Brain microvascular endothelial cell (primary cell): ENCODE measurements around the gene TMEM51.

ENCODE experiments used
- DNase-seq: peaks from one replicate; pipeline ENCODE4 v3.0.0-alpha.2; 2020
- H3K27ac ChIP-seq: fragments of 250-450 bp; sonication (Bioruptor Pico); 2 replicates; pipeline ENCODE4 v1.5.1; 2020; ENCODE audit warnings: mild to moderate bottlenecking, moderate library complexity
- H3K27me3 ChIP-seq: fragments of 250-450 bp; sonication (Bioruptor Pico); replicated peaks from 2 replicates; pipeline ENCODE4 v1.5.1; 2020; ENCODE audit warnings: mild to moderate bottlenecking
- H3K36me3 ChIP-seq: fragments of 250-450 bp; sonication (Bioruptor Pico); replicated peaks from 2 replicates; pipeline ENCODE4 v1.5.1; 2020; ENCODE audit warnings: mild to moderate bottlenecking
- H3K4me3 ChIP-seq: 2 replicates; pipeline ENCODE4 v1.5.1; 2011; ENCODE audit warnings: low read depth, mild to moderate bottlenecking, control low read depth, low read length, moderate library complexity
- in situ Hi-C: cut with HindIII; loops from 2 replicates; pipeline ENCODE4 v1.10.0; 2017; ENCODE audit warnings: low sequenced_read_pairs, low pct_ligation_motif_present
- TF ChIP-seq, protein P1 (sequence below): IDR thresholded peaks from 2 replicates; pipeline ENCODE4 v1.5.1; 2011; ENCODE audit warnings: low read depth, mild to moderate bottlenecking, moderate library complexity, low read length, control low read depth, inconsistent platforms; ENCODE audit errors: missing control alignments

The TMEM51 gene

DNA sequence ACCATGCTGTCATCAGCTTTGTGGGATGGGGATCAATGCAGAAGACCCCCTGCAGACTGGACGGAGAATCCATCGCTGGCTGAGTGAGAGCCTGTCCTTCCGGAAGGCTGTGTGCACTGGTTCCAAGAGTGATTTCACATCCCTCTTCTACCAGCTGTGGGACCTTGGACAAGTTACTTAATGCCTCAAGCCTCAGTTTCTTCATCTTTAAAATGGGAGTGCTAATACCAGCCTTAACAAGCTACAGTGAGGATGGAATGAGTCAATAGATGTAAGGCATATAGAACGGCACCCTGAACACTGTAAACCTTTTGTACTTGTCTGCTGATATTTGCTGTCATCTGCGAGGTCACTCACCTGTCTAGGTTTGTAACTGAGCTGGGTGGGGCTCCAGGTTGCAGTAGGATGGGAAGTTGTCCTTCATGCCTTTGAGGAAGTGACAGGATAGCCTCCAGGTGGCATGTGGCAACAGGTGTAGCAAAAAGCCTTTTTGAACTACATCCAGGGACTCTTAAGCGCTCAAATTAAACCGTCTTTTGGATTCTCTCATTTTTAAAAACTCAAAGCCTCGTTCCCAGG lies 27.5 kb downstream of the TMEM51 start:
- Histone ChIP-seq H3K36me3 (no peaks in the 10 kb centered on the region), H3K27me3 (no peaks in the 10 kb centered on the region), H3K4me3 (no peak overlapping the region), H3K27ac (no peak overlapping the region)
- DNase-seq, result no peak
- TF ChIP-seq, protein P1, sequence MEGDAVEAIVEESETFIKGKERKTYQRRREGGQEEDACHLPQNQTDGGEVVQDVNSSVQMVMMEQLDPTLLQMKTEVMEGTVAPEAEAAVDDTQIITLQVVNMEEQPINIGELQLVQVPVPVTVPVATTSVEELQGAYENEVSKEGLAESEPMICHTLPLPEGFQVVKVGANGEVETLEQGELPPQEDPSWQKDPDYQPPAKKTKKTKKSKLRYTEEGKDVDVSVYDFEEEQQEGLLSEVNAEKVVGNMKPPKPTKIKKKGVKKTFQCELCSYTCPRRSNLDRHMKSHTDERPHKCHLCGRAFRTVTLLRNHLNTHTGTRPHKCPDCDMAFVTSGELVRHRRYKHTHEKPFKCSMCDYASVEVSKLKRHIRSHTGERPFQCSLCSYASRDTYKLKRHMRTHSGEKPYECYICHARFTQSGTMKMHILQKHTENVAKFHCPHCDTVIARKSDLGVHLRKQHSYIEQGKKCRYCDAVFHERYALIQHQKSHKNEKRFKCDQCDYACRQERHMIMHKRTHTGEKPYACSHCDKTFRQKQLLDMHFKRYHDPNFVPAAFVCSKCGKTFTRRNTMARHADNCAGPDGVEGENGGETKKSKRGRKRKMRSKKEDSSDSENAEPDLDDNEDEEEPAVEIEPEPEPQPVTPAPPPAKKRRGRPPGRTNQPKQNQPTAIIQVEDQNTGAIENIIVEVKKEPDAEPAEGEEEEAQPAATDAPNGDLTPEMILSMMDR, result no peak
- in situ Hi-C loops, result no loop called here

DNA sequence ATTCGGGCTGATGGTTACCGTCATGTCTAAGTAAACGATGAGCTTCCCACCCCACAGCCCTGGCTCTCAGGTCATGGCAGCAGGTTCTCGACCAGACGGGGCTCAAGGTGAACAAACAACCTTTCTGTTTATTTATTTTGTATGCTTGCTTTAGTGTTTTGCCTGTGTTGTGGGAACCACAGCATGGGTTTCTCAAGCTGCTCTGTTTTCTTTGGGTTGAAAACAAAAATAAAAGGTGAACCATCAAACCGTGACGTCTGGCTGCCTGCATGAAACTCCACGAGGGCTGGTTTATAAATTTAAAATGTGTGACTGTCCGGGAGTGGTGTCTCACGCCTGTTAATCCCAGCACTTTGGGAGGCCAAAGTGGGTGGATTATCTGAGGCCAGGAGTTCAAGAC lies 28.0 kb downstream of the TMEM51 start:
- no peak for DNase-seq
- H3K27ac ChIP-seq, result no peak overlapping the region
- no peaks in the 10 kb centered on the region for H3K36me3 ChIP-seq
- no peaks in the 10 kb centered on the region for H3K27me3 ChIP-seq
- no peak overlapping the region for H3K4me3 ChIP-seq
- in situ Hi-C loops, result no loop called here
- TF ChIP-seq, protein P1, result no peak

DNA sequence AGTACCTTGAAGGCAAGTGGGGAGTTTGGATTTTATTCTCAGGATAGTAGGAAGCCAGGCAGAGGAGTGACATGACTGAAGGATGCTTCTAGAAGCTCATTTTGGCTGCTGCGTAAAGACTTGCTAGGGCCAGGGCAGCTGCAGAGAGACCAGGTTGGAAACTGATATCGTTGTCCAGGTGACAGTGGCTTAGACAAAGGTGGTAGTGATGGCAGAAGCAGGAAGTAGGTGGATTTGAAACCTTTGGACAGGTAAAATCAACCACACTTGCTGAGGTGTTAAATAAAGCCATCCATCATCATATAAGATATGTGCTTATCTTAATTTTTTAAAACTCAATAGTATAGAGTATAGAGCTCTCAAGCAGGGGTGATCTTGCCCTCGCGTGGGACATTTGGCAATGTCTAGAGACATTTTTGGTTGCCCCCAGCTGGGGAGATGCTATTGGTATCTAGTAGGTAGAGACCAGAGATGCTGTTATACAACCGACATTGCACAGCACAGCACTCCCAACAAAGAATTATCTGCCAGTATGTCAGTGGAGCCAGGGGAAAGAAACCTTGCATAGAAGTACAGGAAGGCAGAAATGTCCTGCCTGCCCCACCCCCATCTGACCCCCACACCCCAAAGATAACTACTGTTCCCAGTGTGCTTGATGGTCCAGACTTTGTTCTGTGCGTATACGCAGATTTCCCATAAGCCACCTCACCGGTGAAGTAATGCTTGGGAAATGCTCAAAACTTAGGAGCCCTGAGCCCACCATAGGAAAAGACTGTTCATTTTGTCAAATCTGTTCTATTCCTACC lies 31.1 kb downstream of the TMEM51 start:
- in situ Hi-C loops, result no loop called here
- H3K36me3 ChIP-seq, result no peaks in the 10 kb centered on the region
- no peak overlapping the region for H3K27ac ChIP-seq
- H3K4me3 ChIP-seq, result no peak overlapping the region
- no peak for DNase-seq
- no peaks in the 10 kb centered on the region for H3K27me3 ChIP-seq
- TF ChIP-seq, protein P1, result no peak

DNA sequence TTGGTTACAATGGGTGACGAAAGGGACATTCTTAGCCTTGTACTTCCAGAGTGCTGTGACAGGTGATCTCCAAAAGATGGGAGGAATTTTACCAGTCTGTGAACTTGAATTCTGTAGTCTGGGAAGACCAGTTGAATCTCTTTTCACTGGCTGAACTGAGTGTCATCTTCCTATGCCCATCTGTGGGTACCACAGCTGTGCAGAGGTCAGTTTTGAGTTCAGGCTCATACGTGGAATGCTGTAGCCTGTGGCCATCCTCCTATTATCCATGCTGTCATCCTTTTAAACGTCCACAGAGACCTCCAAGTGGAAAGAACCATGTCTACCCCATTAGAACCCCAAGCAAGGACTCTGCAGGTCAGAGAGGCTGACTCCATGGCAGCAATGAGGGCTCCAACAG lies 32.1 kb downstream of the TMEM51 start:
- H3K4me3 ChIP-seq, result no peak overlapping the region
- no peak overlapping the region for H3K27ac ChIP-seq

DNA sequence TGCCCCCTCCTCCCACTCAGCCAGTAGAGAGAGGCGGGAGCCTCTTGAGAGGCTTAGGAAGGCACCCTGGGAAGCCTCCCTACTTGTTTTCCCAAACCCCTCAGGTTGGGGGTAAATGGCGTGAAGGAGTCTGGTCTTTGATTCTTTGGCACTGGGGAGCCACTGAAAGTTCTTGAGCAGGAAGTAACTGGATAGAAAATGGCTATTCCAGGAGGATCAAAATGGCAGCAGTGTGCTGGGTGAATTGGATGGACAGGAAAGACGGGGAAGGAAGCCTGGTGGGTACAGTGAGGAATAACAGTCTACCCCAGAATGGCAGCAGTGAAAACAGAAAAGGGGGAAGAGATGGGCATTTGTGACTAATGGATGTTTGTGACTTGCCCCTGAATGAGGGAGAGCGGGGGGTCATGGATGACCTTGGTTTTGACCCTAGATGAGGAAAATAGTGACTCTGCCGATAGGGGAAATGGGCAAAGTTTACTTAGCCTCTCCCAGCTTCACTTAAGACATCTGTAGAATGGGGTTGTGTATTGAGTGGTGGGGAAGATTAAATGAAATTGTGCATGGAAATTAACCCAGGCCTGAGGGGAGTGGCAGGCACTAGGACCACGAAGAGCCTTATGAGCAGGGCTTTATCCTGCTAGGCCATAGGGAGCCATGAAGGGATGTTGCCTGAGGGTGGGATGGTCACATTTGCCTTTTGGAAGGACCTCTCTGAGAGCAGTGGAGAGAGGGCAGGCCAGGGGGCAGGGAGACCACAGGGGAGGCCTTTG lies 32.7 kb downstream of the TMEM51 start:
- TF ChIP-seq, protein P1, result no peak
- Histone ChIP-seq H3K4me3 (no peak overlapping the region), H3K27ac (no peak overlapping the region), H3K36me3 (no peaks in the 10 kb centered on the region), H3K27me3 (no peaks in the 10 kb centered on the region)
- in situ Hi-C loops, result no loop called here
- no peak for DNase-seq

More for the DNA sequence above, 32.1 kb downstream of the TMEM51 start:
- TF ChIP-seq, protein P1, result no peak
- Histone ChIP-seq H3K27me3 (no peaks in the 10 kb centered on the region), H3K36me3 (no peaks in the 10 kb centered on the region)
- in situ Hi-C loops, result no loop called here
- no peak for DNase-seq
